HG03066 (cell line): ENCODE data around the gene PCSK6.
A peak's percentile ranks its signal among the peaks of the same experiment; 100 is the strongest.

ENCODE experiments used
- ATAC-seq: cut with Tn5 transposase; IDR thresholded peaks from one replicate; pipeline ENCODE4 v1.9.1; 2021; ENCODE audit warnings: low read depth; ENCODE audit not compliant: unreplicated experiment

PCSK6 gene

DNA sequence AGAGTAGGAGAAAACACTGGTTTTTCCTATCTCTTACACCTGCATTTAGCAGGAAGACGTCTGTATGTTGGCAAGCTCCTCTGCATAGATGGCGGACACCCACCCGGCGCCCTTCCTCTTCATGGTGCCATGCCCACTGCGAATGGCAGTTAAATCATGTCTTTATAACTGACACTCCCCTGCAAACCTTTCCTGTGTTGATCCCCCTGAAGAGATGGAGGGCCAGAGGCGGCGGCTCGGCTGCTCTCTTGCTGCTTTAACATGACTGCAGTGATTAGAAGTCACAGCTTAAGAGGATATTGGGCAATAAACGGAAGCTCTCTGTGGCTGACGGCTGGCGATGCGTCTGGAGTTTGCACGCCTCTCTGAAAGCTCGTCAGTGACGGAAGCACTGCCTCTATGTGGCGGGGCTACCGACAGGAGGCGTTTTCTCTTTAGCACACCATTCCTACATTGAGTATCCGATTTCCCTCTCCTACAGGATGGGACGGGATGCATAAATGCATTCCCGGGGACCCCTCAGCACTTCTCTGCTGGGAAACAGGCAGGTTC lies 168.9 kb downstream of the PCSK6 start:
- ATAC-seq = peak; percentile 74

DNA sequence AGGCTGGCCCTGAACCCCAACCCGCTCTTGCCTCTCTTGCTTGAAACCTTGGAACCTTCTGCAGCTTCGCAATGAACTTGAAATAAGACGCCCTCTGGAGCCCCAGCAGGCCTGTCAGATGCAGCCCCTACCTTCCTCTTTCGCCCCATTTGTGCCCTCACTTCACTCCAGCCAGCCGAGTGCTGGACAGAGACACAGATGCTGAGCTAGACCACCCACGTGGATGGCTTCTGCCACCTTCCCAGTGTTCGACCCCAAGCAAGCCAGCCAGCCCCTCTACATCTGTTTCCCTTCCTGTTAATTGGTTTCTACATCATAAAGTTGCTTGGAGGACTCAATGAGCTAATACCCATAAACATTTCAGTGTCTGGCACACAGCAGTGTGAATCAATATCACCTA lies 170.7 kb downstream of the PCSK6 start:
- no peak for ATAC-seq

GRCh38 chr15:101318147-101318819 lies 171.2 kb downstream of the PCSK6 start:
- ATAC-seq = no peak

GRCh38 chr15:101317336-101317872 lies 172.1 kb downstream of the PCSK6 start:
- no peak for ATAC-seq

DNA sequence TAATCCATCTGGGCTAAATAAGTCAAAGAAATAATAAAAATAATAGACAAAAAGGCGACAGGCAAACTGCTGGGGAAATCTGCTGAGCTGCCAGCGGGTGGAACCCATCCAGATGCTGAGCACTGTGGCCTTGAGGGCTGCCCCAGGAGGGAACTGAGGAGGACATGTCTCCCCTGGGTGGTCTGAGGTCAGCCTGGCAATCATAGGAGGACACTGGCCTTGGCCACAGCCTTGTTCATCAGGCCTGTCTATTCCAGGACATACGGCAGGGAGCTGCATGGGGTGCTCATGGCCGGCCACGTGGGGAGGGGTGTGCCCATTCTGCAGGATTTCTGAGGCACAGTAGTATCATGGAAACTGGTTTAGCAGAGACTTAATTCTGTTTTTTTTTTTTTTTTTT lies 173.0 kb downstream of the PCSK6 start:
- no peak for ATAC-seq

GRCh38 chr15:101315736-101316135 lies 173.8 kb downstream of the PCSK6 start:
- no peak for ATAC-seq

DNA sequence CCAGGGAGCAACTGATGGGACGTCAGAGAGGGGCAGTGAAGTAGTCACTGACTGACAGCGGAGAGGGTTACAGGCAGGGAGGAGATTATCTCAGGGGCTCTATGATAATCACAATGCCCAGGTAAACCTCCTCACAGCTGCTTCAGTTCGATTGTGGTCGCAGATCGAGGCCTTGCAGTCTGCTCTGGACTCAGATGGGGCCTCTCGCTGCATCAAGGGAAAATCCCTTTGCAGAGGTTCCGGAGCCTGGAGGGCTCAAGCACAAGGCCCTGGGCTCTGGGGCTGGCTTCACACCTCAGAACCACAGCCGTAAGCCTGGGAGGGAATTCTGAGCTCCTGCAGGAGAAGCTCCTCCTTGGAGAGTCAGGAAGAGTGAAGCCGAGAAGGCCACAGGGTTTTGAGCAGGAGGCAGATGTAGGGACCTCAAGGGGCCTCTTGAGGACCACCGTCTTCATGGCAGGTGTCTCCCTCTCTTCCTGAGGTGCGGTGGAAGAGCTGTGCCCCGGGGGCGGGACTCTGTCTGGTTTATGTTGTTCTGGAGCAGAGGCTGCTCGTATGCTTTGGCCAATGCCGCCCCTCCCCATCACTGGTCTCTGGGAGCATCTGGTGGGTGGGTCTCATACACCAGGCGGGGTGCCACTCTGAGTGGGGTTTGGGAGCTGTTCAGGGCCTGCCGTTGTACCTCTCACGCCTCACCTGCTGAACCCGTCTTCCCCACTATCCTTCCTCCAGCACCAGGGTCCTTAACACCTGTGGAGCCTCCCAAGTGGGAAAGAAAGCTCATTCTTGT lies 175.0 kb downstream of the PCSK6 start:
- no peak for ATAC-seq

DNA sequence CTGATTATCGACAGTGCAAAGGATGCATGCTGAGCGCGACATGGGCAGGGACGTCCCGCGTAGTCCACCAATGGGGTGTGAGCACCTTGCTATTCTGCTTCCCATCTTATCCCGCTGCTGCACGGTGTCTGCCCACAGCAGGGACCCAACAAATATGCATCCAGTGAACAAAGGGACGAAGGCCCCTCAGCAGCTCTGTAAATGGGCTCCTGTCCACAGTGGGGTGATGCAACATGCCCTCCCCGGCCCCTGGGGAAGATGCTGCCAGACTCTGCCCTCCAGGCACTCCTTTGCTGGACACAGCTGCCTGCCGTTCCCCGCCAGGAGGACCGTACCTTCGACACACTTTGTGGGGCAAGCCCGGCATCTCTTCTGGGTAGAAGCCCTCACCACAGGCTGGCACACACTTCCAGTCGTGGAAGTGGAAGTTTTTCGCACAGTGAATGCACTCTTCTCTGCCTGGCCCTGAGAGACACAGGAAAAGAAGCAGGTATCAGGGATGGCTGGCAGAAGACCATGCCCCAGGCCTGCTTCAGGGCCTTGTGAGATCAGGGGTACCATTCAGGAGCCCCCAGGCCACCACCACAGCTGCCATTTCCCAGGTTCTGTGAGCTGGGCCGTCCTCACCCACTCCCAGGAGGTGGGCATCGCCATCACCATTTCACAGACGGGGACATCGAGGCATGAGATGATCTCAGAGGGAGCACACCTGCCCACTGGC lies 176.3 kb downstream of the PCSK6 start:
- no peak for ATAC-seq

- ATAC-seq = no peak
Observed at GRCh38 chr15:101310508-101310907, 179.0 kb downstream of the PCSK6 start.

DNA sequence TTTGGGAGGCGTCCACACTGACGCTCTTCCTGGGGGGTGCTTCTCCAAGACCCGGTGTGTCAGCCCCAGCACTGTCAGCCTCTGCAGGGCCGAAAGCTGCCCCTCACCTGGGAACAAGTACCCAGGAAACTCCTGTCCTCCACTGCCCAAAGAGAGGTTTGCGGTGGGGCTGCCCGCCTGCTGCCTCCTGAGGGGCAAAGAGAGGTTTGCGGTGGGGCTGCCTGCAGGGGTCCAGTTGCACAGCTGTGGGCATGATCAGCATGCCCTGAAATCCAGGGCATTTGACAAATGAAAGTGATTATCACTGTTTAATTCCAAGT lies 179.4 kb downstream of the PCSK6 start:
- ATAC-seq = no peak

DNA sequence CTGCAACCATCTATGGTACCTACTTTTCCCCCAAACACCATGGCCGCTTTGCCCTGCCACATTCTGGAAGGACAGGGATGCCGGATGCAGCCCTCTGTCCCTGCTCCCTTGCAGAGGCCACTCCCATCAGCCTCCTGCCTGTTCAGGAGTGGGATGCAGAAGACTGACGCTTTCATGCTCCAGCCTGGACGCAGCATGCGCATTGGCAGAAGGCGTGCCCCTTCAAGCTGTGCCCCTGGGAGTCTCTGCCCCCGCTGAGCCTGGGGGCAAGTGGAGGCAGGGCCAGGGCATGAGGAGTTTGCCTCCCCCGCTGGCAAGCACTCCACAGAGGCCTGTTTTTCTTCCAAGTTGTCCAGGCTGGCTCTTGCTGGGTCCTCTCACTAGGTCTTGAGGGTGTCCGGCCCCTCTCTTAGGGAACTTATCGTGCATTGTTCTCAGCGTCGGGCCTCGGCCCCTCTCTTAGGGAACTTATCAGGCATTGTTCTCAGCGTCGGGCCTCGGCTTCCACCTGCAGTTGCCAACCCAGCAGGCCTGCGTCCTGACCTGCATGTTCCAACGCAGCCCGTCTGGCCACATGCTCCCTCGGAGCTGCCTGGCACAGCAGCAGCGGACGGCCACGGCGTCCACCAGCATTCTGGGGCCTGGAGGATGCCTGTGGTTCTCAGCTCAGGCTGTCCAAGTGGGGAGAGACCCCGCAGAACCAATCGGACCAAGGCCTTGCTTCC lies 179.9 kb downstream of the PCSK6 start:
- no peak for ATAC-seq

- no peak for ATAC-seq
Observed at GRCh38 chr15:101308604-101309435, 180.7 kb downstream of the PCSK6 start.

DNA sequence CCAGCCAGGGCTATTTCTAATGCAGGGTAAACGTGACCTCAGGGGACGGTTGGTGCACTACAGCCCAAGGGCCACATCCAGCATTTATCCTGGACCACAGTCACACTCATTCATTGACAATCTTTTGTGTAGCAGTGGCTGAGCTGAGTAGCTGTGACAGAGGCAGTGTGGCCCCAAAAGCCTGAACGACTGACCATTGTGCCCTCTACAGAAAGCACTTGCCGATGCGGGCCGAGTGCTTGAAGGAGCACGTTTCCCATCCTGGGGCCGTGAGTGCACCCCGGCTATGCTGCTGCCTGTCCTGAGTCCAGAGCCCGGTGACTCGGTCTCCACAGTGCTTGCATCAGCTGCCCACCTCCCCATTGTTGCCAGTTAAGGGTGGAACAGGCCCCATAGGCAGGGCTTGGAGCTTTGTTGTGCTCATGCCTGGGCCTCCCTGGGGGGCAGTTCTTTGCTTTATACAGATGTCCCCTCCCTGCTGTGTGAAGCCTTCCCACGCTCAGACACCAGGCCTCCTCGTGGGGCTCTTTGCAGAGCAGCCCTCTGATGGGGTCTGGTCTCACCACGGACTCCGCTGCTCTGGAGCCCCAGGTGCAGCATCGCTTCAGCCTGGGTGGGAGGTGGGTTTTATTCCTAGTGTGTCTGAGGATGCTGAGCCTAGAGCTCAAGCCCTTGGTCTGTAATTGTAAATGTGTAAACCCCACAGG lies 181.5 kb downstream of the PCSK6 start:
- no peak for ATAC-seq

DNA sequence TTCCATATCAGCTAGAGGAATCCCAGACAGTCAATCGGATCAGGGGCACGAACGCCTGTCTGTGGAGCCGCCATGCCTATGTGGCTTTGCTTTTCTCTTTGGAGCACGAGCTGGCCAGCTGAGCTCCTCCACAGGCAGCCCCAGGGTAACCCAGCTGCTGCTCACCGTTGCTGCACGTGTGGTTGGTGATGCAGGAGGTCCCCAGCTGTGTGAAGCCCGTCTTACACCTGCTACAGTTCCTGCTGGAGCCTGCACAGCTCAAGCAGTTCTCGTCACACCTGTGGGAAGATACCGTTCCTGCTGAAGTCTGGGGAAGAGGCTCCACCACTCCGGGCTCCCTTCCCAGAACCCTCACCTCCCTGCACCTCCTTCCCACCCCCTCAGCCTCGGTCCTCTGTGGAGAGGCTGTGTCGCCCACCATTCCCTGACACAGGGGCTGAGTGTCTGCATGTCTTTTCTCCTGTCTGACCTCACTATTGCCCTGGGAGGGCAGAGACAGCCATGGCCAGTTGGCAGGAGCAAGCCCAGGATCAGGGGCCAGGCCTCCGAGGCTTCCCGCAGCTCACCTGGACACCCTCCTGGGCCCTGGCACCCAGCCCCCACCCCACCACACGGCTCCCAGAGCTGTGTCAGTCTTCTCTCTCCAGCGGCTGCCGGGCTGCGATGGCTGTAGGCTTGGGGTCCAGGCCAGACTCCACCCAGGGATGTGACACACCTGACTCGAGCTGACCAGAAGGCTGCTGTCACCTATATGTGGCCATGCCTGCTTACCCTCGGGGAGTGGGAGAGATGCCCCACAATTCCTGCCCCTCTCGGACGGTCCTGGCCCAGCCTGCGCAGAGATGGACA lies 182.2 kb downstream of the PCSK6 start:
- ATAC-seq = no peak

- ATAC-seq = no peak
Observed at GRCh38 chr15:101306341-101307047, 183.0 kb downstream of the PCSK6 start.

DNA sequence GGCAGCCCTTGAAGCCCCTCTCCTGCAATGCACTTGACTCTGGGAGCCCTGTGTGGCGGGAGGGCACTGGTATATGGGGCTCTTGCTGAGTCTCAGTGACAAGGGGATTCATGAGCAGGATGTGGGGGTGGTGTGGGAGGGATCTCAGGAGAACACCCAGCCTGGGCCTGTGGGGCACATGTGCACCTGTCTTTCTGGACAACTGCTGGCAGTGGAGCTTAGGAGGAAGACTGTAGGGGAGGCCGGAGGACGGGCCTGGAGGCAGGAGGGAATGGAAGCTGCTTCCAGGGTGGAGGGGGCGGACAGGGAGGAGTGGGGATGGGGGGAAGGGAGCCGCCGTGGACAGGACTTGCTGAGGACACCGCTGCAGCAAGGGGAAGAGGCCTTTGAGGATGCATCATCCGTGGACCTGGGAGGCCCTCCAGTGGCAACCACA lies 183.7 kb downstream of the PCSK6 start:
- ATAC-seq = no peak

DNA sequence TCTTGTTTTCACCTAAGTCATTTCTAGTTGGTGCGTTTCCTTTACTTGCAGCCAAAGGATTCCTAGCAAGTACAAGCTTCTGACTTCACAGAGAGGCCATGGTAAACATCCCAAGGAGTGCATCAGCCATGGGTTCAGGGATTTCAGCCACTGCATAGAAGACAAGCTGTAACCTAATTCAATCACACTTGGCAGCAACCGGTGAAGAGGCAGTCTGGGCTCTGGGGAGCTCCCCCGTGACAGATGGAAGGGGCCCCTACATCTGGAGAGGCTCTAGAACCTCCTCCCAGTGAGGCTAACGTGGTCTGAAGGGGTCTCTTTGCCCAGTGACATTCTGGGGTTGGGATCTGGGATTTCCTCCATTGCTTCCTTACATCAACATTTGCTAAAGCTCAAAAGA lies 186.1 kb downstream of the PCSK6 start:
- ATAC-seq = no peak
